Germinal center (tissue), 1 donor: ENCODE measurements around the gene POP4.

Source experiments
- DNase-seq: peaks from one replicate; pipeline ENCODE4 v3.0.0; 2012; ENCODE audit warnings: mixed read lengths, low spot score

The POP4 gene

GRCh38 chr19:29576761-29577648 is 29.1 kb upstream of the POP4 start:
- no peak for DNase-seq

DNA sequence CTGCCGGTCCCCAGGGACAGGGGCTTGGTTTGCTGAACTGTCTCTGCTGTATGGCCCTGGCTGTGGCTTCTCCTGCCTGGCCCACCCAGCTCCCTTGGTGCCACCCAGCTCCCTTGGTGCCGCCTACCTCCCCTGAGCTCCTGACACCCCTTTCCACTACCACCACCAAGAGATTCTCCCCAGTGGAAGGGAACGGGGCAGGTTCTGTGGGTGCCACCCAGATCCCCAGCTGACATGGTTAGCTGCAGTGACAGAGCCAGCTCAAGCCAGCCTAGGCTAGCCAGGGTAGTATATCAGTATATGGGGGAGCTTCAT is 28.5 kb upstream of the POP4 start:
- no peak for DNase-seq

GRCh38 chr19:29578349-29578748 is 27.7 kb upstream of the POP4 start:
- DNase-seq: no peak

GRCh38 chr19:29579308-29579910 is 26.7 kb upstream of the POP4 start:
- DNase-seq: no peak

- DNase-seq: no peak
These were observed 24.7 kb upstream of the POP4 start for GRCh38 chr19:29581398-29581797.

GRCh38 chr19:29583196-29583999 is 22.7 kb upstream of the POP4 start:
- DNase-seq: no peak

- DNase-seq: no peak
These were observed 19.7 kb upstream of the POP4 start for GRCh38 chr19:29586401-29586800.

DNA sequence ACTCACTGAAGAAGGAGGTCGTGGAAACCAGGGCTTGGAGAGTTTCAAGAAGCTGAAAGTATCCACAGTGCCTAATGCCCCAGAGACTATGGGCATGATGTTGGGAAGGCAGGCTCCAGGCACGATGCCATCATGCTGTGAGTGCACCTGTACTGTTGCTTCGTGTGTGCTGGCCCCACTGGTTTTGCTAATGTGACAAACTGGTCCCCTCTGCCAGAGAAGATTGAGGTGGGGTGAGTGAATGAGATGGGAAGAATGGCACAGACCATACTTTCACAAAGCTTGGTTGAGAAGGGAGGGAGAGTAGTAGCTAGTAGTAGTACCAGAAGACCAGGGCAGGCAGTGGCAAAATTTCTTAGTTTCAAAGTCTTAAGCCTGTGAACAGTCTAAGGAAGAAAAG is 19.0 kb upstream of the POP4 start:
- DNase-seq: no peak

DNA sequence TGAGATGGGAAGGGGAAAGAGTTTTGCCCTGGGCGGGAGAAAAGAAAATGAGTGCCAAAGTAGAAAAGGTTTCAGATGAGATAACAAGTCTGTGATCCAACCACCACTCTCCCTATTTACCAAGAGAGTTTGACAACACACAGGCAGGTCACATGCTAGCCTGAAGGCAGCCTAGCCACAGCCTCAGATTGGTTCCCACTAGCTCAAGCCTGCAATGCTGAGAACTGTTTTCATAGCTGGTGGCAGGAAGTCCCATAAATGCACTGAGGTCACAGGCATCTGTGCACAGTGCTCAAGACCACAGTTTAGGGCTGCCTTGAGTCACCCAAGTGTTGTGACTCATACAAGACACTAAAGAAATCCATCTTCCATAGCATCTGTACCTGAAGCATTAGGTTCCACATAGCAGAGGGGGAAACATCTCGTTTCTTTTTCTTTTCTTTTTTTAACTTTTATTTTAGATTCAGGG is 18.5 kb upstream of the POP4 start:
- no peak for DNase-seq

DNA sequence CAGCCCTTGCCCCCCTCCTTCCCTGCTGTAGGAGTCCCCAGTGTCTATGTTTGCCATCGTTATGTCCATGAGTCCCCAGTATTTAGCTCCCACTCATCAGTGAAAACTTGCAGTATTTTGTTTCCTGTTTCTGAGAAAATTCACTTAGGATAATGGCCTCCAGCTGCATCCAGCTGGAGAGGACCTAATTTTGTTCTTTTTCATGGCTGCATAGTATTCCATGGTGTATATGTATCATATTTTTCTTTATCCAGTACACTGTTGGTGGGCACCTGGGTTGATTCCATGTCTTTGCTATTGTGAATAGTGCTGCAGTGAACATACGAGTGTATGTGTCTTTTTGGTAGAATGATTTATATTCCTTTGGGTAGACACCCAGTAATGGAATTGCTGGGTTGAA is 18.0 kb upstream of the POP4 start:
- DNase-seq: no peak

DNA sequence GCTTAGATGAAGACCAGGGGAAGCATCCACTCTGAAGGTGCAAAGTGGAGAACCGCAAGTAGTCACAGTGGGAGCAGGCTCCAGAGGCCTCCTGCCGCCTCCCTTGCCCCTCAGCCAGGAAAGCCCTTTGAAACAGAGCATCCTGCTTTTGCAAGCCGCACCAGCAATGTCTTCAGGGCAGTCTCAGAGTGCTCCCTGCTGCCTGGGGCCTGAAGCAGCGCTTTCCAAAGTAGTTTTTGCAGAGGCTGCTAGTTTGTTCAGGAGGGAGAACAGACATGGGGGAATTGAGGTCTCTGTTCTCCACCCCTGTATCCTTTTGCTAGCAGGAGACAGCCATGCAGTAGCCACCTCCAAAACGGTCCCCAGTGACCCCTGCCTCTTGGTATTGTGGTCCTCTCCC is 15.8 kb upstream of the POP4 start:
- no peak for DNase-seq

DNA sequence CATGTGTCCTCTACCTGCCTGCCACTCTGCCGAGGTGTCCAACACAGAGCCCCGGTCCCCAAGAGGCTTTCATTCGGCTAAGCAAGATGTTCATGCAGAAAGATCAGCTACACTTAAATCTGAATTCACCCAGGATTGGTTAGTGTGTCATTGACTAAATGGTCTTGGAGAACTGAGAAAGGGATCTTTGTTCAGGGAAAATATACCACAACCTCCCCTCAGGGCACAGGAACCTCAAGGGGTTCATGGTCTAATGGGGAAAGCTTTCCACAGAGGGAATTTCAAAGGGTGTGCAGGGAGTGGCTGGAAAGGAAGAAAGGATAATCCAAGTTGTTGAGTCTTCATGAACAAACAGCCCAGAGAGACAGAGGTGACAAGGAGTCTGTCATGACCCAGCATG is 14.4 kb upstream of the POP4 start:
- DNase-seq: no peak

GRCh38 chr19:29593869-29594268 is 12.2 kb upstream of the POP4 start:
- no peak for DNase-seq

- DNase-seq: no peak
These were observed 9.9 kb upstream of the POP4 start for GRCh38 chr19:29596080-29596727.

GRCh38 chr19:29596885-29597525 is 9.1 kb upstream of the POP4 start:
- DNase-seq: no peak

DNA sequence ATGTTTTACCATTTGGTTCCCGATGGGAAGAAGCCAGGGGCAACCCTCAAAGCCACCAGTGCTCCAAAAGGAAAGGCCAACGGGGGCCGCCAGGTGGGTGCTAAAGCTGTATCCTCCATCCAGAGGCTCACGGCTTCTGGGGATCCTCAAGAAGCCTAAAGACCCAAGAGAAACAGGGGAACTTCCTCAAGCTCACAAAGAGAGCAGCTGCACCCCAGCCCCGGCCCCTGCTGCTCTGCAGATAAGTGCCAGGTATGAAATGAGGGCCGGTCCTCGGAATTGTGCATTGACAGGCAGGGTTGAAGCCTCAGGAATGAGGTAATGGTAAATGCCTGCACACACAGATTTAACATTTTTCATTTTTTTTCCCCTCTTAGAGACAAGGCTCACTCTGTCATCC is 8.0 kb upstream of the POP4 start:
- no peak for DNase-seq

GRCh38 chr19:29598496-29598895 is 7.6 kb upstream of the POP4 start:
- DNase-seq: no peak

DNA sequence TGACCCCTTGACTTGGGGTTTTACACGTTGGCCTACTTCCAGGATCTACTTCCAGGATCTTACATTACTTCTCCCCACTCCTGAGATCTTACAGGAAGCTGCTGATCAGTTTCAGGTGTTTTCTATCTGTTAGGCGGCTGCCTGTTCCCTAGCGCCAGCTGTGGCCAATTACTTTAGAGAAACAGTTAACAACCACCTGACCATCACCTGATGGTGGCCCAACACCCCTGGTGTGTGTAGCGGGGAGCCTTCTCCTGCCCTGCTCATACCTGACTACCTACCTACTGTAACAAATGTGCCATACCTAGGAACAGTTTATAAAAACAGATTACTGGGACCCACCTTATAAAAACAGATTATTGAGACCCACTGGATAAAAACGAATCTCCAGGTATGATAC is 2.8 kb upstream of the POP4 start:
- DNase-seq: no peak

GRCh38 chr19:29606420-29606747 is 301 bp downstream of the POP4 start:
- DNase-seq: peak; percentile 37

DNA sequence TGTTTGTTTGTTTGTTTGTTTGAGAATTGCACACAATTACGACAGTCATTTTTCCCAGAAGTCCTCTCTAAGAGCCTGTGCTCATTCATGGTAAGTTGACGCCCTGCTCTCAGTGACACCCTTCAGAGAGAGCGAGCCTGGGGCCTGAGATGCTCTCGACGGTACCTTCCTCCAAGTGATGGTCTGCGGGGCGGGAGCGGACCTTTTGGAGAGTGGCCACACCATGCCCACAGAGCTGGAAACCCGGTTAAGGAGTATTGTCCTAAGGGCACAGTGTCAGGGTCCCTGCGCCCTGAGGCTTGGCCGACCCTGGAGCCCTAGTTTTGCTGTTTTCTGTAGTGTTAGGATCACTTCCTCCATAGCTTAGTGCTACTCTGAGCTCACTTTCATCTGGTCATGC is 3.6 kb downstream of the POP4 start:
- no peak for DNase-seq

GRCh38 chr19:29610213-29610573 is 4.1 kb downstream of the POP4 start:
- DNase-seq: no peak

DNA sequence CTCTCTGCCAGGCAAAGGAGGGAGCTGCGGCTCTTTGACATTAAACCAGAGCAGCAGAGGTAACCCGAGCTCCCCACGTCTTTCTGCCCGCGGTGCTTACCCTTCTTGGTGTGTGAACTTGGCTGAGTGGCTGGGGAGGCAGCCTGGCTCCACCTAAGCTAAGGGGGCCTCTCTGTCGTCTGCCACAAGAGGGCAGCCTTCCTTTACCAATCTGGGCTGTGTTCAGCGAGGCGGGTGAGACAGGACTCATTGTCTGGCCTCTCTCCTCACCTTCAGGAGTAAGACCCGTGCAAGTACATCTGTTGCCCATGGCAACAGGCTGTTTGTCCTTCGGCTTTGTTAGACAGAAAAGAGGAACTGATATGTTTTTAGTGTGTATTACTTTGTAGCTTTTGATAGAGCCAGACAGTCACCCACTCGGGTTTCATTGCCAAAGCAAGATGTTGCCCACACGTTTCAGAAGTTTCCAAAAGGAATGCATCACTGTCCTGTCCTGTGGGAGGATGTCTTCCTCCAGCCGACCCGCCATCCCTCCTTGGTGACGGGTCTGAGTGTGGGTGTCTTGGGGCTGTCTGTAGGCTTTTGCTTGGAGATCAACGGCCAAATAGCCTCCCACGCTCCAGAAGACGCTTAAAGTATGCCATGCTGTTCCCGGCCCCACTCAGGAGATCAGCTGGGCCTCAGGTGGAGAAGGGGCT is 4.6 kb downstream of the POP4 start:
- peak; percentile 91 for DNase-seq
